ENCODE measurements around the gene TPPP.

Gene TPPP

DNA sequence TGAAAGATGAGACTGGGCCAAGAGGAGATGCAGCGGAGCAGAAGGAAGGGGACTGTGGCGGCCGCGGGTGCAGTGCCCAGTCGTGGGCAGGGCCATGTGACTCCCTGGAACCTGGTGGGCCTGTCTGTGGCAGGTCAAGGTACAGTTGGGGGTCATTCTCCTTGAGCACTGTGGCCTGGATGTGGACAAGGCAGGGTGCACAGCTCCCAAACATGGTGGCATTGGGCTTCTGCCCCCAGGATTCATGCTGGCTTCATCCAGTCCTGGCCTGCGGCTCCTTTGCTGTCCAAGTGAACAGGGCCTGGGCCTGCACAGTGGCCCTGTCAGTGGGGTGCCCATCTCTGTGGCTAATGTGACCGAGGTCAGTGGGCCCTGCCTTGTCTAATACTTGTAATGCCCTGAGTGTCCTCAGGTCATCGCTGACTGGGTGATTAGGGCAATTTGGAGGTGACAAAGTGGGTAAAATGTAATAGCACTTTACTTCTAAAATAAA, 41.1 kb downstream of the TPPP start:
- Mint-ChIP-seq H3K27me3 (no peaks in the 10 kb centered on the region), H3K9me3 (ENCODE audit: low read depth) (no peaks in the 10 kb centered on the region), H3K4me1 (ENCODE audit: low read depth) (no peaks in the 10 kb centered on the region), H3K36me3 (peaks cover 9% of the 10 kb centered on the region), H3K4me3 (no peak overlapping the region), H3K27ac (no peak overlapping the region)

DNA sequence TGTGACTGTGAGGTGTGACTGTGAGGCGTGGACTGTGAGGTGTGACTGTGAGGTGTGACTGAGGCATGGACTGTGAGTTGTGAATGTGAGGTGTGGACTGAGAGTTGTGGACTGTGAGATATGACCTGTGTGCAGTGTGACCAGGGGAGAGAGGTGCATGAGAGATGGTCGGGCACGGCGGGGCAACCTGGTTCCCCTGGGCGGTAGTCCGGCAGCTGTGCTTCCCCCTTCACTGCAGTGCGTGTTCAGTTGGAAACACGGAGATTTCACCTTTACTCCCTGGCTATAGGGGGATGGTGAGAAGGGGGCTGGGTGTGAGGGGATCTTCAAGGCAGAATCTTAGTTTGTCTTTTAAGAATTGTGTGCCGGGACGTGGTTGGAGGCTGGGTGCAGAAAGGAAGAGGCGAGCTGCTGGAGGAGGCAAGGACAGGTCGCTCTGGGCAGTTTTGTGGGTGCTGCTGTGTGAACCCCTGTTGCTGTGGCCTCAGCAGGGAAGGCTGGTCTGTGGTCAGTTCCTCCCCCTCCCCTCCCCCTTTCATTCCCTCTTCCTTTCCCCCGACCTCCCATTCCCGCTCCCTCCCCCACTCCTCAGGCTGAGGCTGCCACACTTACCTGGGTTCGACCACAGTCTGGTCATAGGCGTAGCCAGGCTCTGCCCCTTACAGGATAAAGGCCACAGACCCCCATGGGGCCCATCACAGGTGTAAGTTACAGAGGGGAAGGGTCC, 41.7 kb downstream of the TPPP start:
- H3K4me1 Mint-ChIP-seq (ENCODE audit: low read depth): no peaks in the 10 kb centered on the region

DNA sequence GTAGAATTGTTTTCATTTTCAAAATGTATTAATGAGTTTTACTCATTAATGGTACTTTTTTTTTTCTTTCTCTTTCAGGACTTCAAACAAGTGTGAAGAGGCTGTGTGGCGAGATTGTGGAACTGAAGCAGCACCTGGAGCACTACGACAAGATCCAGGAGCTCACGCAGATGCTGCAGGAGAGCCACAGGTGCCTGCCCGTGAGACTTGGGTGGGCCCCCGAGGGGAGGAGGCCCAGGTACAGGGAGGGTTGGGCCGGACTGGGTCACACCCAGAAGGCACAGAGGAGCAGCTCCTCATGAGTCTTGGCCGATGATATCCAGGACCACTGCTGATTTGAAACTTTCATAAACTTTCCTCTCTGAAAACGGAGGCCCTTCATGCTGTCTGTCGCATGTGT, 45.4 kb downstream of the TPPP start:
- peaks cover 6% of the 10 kb centered on the region for H3K36me3 Mint-ChIP-seq
- H3K4me3 Mint-ChIP-seq: no peak overlapping the region
- no peaks in the 10 kb centered on the region for H3K27me3 Mint-ChIP-seq
- no peaks in the 10 kb centered on the region for H3K4me1 Mint-ChIP-seq (ENCODE audit: low read depth)
- H3K27ac Mint-ChIP-seq: no peak overlapping the region
- no peaks in the 10 kb centered on the region for H3K9me3 Mint-ChIP-seq (ENCODE audit: low read depth)

More for the DNA sequence above, 41.7 kb downstream of the TPPP start:
- Mint-ChIP-seq H3K9me3 (ENCODE audit: low read depth) (no peaks in the 10 kb centered on the region), H3K4me3 (no peak overlapping the region), H3K27ac (no peak overlapping the region), H3K27me3 (no peaks in the 10 kb centered on the region), H3K36me3 (peaks cover 9% of the 10 kb centered on the region)

DNA sequence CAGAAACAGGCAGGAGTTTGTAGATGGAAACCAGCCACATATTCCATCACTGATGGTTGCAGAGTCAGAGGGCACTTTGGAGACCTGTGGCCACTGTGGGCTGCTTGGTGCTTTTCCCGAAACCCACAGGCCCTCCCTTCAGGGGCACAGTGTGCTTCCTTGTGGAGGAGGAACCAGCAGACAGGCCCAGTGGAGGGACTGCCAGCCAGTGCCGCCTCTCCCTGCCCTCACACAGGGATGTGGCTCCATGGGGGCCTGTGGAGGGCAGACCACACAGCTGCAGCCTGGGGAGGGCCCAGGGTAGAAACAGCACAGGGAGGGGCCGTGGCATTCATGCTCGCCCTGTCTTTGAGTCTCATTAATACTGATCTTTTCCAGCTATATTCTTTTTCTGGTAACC, 45.8 kb downstream of the TPPP start:
- H3K4me3 Mint-ChIP-seq: no peak overlapping the region
- no peaks in the 10 kb centered on the region for H3K4me1 Mint-ChIP-seq (ENCODE audit: low read depth)
- no peaks in the 10 kb centered on the region for H3K9me3 Mint-ChIP-seq (ENCODE audit: low read depth)
- H3K36me3 Mint-ChIP-seq: peaks cover 6% of the 10 kb centered on the region
- H3K27ac Mint-ChIP-seq: no peak overlapping the region
- H3K27me3 Mint-ChIP-seq: no peaks in the 10 kb centered on the region

DNA sequence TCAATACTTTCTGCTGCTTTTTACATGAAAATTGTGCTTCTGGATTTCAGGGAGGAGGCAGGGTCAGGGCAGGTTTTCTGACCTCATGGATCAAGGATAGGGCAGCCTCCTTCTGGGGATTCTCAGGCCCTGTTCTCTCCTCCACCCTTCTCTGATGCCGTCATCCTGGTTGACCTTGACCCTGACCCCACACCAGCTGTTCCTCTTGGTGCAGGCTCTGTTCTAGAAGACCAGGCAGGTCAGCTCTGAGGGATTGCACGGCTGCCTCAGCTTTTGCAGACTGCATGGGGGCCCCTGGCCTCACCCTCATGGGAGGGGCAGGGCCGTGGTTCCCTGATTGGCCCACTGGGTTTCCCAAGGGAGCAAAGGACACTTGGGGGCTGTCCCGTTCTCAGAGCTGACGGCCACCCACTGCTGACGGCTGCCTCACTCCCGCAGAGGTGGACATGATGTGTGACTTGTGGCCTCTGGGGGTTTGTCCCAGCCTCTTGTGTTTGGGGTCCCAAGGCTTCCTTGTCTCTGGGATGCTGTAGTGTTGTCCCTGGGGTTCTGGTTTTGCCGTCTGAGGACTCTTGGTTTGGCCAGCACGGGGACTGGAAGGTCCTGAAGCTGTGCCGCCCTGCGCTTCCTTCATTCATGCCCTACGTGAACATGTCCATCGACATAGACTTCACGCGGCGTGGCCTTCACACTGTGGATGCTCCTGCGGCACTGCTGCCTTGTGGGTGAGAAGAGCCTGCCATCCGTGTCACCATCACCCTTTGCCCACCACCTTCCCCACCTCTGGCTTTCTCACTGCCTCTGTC, 46.6 kb downstream of the TPPP start:
- no peaks in the 10 kb centered on the region for H3K4me1 Mint-ChIP-seq (ENCODE audit: low read depth)
- H3K4me3 Mint-ChIP-seq: no peak overlapping the region
- no peaks in the 10 kb centered on the region for H3K27me3 Mint-ChIP-seq
- peaks cover 6% of the 10 kb centered on the region for H3K36me3 Mint-ChIP-seq
- no peak overlapping the region for H3K27ac Mint-ChIP-seq
- H3K9me3 Mint-ChIP-seq (ENCODE audit: low read depth): no peaks in the 10 kb centered on the region

DNA sequence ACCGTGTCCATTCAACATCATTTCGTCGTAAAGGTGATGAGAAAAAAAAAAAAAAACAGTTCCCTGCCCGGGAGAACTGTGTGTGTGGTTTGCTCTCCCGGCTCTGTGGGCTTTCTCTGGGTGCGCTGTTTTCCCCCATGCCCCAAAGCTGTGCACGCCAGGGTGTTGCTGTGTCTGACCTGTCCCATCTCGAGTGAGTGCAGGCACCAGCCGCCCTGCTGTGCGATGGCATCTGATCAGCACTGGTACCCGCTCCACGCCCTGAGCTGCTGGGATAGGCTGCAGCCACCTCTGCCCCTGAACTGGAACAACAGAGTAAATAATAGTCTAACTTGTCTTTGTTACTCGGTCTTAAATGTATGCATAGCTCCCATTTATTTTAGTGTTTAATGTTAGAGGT, 47.7 kb downstream of the TPPP start:
- no peaks in the 10 kb centered on the region for H3K27me3 Mint-ChIP-seq
- no peaks in the 10 kb centered on the region for H3K9me3 Mint-ChIP-seq (ENCODE audit: low read depth)
- no peak overlapping the region for H3K27ac Mint-ChIP-seq
- H3K4me1 Mint-ChIP-seq (ENCODE audit: low read depth): no peaks in the 10 kb centered on the region
- peaks cover 6% of the 10 kb centered on the region for H3K36me3 Mint-ChIP-seq
- H3K4me3 Mint-ChIP-seq: no peak overlapping the region

DNA sequence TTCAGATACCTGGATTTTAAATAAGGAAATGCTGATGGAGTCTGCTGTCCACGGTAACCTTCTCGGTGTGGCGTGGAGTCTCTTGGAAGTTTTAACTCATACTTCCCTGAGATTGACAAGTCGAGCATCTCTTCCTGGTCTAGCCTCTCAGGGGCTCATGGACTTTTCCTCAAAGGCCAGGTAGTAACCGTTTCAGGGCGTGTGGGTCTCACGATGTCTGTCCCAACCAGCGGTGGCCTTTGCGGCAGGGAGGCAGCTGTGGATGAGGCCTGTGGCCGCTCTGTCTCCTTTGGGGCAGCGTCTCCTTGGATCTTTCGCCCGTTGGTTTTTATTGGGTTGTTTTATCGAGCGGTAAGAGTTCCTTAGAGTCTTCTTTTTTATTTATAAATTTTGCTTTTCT, 48.2 kb downstream of the TPPP start:
- no peaks in the 10 kb centered on the region for H3K27me3 Mint-ChIP-seq
- no peaks in the 10 kb centered on the region for H3K4me1 Mint-ChIP-seq (ENCODE audit: low read depth)
- no peak overlapping the region for H3K4me3 Mint-ChIP-seq
- H3K27ac Mint-ChIP-seq: no peak overlapping the region
- H3K36me3 Mint-ChIP-seq: peaks cover 6% of the 10 kb centered on the region
- no peaks in the 10 kb centered on the region for H3K9me3 Mint-ChIP-seq (ENCODE audit: low read depth)

DNA sequence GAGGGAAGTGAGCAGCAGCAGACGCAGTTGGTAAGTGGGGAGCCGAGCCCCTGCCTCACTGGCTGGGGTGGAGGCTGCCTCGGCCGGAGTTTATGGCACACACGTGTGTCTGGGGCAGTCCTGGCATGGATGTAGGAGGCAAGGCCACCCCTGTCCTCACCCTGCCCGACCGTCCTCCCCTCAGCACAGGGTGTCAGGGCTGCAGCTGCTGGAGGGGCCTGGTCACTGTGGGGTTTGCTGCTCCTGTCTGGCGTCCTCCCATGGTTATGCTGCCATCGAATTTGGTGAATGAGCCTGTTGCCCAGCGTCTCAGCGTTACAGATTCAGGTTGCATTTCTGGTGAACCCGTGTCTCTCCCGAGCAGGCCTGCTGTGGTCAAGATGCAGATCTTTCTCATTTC, 48.6 kb downstream of the TPPP start:
- Mint-ChIP-seq H3K9me3 (ENCODE audit: low read depth) (no peaks in the 10 kb centered on the region), H3K27me3 (no peaks in the 10 kb centered on the region), H3K27ac (no peak overlapping the region), H3K4me1 (ENCODE audit: low read depth) (no peaks in the 10 kb centered on the region), H3K4me3 (no peak overlapping the region), H3K36me3 (peaks cover 6% of the 10 kb centered on the region)

DNA sequence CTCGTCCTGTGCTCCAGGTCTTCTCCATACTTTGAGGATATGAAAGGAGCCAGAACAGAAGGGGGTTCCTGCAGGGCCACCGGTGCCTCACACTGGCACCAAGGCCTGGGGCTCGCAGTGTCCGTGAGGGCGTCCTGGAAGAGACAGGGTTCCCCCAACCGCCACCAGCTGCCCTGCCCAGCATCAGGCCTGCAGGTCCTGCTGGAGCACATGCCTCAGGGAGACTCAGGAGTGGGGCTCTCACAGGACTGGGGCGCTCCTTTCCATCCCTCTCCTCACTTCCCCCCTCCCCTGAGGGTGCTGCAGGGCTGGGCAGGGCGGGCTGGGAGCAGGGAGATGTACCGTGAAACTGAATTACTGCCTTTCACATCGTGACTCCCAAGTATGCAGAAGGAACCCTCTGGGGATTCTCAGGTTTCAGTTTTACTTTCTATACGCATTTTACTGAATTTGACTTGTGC, 49.3 kb downstream of the TPPP start:
- Mint-ChIP-seq H3K27me3 (no peaks in the 10 kb centered on the region), H3K4me1 (ENCODE audit: low read depth) (no peaks in the 10 kb centered on the region), H3K27ac (no peak overlapping the region), H3K9me3 (ENCODE audit: low read depth) (no peaks in the 10 kb centered on the region), H3K36me3 (peaks cover 6% of the 10 kb centered on the region), H3K4me3 (no peak overlapping the region)

DNA sequence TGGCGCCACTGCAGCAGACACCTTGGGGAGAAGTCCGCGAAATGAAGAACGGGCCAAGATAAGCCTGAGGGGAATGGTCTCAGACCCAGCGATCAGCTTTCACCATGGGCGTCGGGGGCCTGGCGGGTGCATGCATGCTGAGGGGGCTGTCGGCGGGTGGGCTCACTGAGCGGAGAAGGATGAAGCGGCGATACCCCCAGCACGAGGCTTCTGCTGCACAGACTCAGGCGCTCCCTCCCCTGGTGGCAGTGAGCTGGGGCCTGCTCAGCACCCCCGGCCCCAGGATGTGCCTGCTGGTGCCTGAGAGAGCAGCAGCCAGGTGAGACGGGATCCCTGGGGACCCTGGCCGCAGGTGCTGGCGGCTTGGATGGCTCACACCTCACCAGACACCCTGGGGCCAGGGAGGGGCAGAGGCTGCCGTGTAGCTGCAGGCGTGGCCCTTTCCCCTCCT, 49.8 kb downstream of the TPPP start:
- no peaks in the 10 kb centered on the region for H3K4me1 Mint-ChIP-seq (ENCODE audit: low read depth)
- H3K27me3 Mint-ChIP-seq: no peaks in the 10 kb centered on the region
- H3K36me3 Mint-ChIP-seq: peaks cover 6% of the 10 kb centered on the region
- H3K27ac Mint-ChIP-seq: no peak overlapping the region
- no peaks in the 10 kb centered on the region for H3K9me3 Mint-ChIP-seq (ENCODE audit: low read depth)
- no peak overlapping the region for H3K4me3 Mint-ChIP-seq

DNA sequence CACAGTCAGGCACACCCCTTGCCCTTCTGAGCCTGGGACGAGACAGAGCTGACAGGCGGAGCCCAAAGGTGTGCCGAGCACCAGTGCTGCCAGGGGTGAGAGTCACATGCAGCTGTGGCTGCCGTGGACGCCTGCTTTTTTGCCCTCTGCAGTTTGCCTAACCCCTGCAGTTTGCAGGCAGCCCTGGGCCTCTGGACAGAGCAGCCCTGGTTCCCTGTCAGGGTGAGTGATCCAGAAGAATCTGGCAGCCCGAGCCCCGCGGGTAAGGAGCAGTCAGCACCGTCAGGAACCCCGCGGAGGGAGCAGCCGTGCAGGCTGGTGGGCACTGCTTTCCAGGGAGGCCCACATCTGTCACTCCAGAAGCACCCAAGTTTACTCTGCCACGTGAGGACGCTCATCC, 50.7 kb downstream of the TPPP start:
- Mint-ChIP-seq H3K27ac (no peak overlapping the region), H3K4me1 (ENCODE audit: low read depth) (no peaks in the 10 kb centered on the region), H3K4me3 (no peak overlapping the region), H3K9me3 (ENCODE audit: low read depth) (no peaks in the 10 kb centered on the region), H3K27me3 (no peaks in the 10 kb centered on the region), H3K36me3 (peaks cover 4% of the 10 kb centered on the region)

DNA sequence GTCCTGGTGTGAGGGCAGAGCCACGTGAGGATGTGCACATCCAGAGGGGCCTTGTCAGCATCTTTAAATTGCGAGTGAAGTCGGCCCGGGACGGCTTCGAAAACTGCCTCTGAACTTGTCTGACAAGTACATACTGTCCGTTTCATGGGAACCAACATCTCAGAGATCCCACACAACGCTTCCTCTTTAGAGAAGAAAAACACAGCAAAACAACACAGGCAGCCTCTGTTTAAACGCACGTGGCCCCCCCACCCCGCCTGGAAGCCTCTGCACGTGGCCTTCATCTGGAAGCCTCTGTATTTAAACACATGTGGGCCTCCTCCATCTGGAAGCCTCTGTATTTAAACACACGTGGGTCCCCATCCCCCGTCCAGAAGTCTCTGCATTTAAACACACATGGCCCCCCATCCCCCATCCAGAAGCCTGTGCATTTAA, 51.8 kb downstream of the TPPP start:
- H3K4me3 Mint-ChIP-seq: no peak overlapping the region
- H3K27ac Mint-ChIP-seq: no peak overlapping the region
- no peaks in the 10 kb centered on the region for H3K9me3 Mint-ChIP-seq (ENCODE audit: low read depth)
- no peaks in the 10 kb centered on the region for H3K4me1 Mint-ChIP-seq (ENCODE audit: low read depth)
- peaks cover 4% of the 10 kb centered on the region for H3K36me3 Mint-ChIP-seq
- H3K27me3 Mint-ChIP-seq: no peaks in the 10 kb centered on the region

DNA sequence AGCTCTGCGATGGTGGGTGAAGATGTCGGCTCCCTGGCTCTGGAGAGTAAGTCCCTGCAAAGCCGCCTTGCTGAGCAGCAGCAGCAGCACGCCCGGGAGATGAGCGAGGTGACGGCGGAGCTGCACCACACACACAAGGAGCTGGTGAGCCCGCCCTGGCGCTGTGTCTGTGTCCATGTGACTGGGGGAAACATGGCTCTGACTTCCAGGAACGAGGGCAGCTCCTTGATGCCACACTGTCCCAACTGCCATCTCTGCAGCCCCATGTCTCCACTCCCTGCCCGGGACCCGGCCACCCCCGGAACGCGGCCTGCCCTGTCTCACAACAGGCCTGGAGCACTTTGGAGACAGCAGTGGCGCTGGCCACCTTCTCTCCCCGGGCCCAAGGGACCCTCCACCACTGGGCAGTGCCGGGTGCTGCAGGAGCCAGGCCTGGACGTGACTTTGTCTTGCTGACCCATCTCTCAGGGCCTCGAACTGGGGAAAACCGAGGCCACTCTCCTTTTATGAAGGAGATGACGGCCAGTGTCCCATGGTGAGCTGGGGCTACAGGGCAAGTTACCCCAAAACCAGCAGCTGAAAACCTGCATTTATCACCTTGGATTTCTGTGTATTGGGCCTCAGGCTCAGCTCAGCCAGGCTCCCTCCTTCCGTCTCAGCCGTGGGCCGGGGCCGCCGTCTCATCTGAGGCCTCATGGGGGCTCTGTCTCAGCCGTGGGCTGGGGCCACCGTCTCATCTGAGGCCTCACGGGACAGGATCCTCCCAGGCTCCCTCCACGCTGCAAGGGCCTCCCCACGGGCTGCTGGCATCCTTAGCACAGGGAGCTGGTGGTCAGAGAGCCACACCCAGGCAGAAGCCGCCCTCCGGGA, 52.5 kb downstream of the TPPP start:
- Mint-ChIP-seq H3K4me3 (no peak overlapping the region), H3K36me3 (peaks cover 5% of the 10 kb centered on the region), H3K9me3 (ENCODE audit: low read depth) (no peaks in the 10 kb centered on the region), H3K4me1 (ENCODE audit: low read depth) (no peaks in the 10 kb centered on the region), H3K27ac (no peak overlapping the region), H3K27me3 (no peaks in the 10 kb centered on the region)

DNA sequence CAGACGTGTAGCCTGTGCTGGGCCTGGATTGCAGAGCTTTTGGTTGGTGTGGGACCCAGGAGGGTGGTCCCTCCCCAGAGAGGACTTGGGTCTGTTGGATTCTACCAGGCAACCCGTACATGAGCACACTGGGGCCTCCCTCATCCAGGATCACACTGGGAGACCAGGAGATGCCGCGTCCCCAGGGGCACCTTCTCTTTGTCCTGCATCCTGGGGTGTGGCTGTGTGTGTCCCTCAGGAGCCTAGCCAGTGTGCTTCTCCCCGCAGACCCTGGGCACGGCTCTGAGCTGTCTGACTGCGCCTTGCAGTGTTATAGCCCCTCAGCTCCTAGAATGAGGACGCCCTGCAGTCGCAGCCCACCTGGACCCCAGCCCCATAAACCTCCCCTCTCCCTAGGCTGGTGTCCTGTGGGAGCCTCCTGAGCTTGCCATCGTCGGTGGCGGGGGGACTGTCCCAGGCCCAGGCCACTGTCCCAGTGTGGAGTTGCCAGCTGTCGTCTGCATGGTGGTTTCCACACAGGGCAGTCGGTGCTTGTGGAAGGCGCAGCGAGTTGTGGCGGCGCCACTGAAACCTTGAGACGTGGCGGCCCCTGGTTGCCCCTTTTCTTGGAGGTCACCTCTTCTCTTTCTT, 53.5 kb downstream of the TPPP start:
- H3K27ac Mint-ChIP-seq: no peak overlapping the region
- no peaks in the 10 kb centered on the region for H3K4me1 Mint-ChIP-seq (ENCODE audit: low read depth)
- no peaks in the 10 kb centered on the region for H3K9me3 Mint-ChIP-seq (ENCODE audit: low read depth)
- no peaks in the 10 kb centered on the region for H3K27me3 Mint-ChIP-seq
- no peak overlapping the region for H3K4me3 Mint-ChIP-seq
- H3K36me3 Mint-ChIP-seq: peaks cover 9% of the 10 kb centered on the region
